ENCODE results near the gene PMF1. TPM values are rescaled to one million over a fixed set of nuclear protein-coding genes. Genes with fewer than 3 reads are reported as not detected.

The PMF1 gene
- total RNA-seq, 1 donor from 2014 or later: 57.0 TPM

DNA sequence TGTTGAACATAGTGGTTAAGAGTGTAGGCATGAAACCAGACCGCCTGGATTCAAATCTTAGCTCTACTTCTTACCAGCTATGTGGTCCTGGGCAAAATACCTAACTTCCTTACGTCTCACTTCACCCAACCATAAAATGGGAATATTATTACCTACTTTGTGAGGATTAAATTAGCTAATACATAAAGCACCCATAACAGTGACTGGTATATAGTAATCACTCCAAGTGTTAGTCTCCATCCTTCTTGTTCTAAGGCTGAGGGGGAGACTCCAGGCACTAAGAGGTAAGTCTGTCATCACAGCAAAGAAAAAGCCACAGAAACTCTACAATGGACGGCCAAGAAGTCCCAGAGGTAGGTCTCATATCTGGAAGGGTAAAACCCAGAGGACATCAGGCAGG is 67.0 kb downstream of the PMF1 start:
- Mint-ChIP-seq H3K27me3 (ENCODE audit: unreplicated experiment) (no peaks in the 10 kb centered on the region), H3K27ac (ENCODE audit: unreplicated experiment) (no peak overlapping the region), H3K4me3 (ENCODE audit: unreplicated experiment) (no peak overlapping the region), H3K4me1 (ENCODE audit: unreplicated experiment) (peaks cover 28% of the 10 kb centered on the region), H3K9me3 (ENCODE audit: unreplicated experiment) (no peaks in the 10 kb centered on the region), H3K36me3 (ENCODE audit: unreplicated experiment) (peaks cover 24% of the 10 kb centered on the region)
- TF ChIP-seq, protein P1, sequence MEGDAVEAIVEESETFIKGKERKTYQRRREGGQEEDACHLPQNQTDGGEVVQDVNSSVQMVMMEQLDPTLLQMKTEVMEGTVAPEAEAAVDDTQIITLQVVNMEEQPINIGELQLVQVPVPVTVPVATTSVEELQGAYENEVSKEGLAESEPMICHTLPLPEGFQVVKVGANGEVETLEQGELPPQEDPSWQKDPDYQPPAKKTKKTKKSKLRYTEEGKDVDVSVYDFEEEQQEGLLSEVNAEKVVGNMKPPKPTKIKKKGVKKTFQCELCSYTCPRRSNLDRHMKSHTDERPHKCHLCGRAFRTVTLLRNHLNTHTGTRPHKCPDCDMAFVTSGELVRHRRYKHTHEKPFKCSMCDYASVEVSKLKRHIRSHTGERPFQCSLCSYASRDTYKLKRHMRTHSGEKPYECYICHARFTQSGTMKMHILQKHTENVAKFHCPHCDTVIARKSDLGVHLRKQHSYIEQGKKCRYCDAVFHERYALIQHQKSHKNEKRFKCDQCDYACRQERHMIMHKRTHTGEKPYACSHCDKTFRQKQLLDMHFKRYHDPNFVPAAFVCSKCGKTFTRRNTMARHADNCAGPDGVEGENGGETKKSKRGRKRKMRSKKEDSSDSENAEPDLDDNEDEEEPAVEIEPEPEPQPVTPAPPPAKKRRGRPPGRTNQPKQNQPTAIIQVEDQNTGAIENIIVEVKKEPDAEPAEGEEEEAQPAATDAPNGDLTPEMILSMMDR (IDR thresholded peaks at IDR 0.05): no peak
- DNase-seq (ENCODE audit: extremely low spot score, unreplicated experiment): no peak

DNA sequence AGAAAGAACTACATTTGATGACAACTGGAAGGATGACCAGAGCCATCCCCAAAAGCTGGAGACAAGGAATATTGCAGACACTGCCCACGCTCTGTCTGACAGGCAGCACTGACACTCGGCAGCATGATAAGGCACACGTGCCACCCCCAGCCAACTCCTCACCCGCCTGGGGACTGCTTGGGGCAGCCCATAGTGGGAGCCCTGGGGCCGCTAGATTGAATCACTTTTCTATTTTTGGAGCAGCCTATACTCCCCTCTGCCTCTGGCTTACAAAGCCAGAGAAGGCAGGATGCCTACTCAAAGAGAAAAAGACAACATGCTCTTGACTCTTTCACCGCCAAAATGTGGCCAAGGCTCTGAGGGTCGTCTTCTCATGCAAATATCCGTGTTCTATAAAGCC is 68.5 kb downstream of the PMF1 start:
- no peaks in the 10 kb centered on the region for H3K9me3 Mint-ChIP-seq (ENCODE audit: unreplicated experiment)
- H3K4me3 Mint-ChIP-seq (ENCODE audit: unreplicated experiment): peak overlapping the region; percentile 86
- H3K27me3 Mint-ChIP-seq (ENCODE audit: unreplicated experiment): no peaks in the 10 kb centered on the region
- H3K27ac Mint-ChIP-seq (ENCODE audit: unreplicated experiment): peak overlapping the region; percentile 88
- DNase-seq (ENCODE audit: extremely low spot score, unreplicated experiment): no peak
- peaks cover 28% of the 10 kb centered on the region for H3K4me1 Mint-ChIP-seq (ENCODE audit: unreplicated experiment)
- peaks cover 16% of the 10 kb centered on the region for H3K36me3 Mint-ChIP-seq (ENCODE audit: unreplicated experiment)
- TF ChIP-seq, protein P1 (IDR thresholded peaks at IDR 0.05): no peak

DNA sequence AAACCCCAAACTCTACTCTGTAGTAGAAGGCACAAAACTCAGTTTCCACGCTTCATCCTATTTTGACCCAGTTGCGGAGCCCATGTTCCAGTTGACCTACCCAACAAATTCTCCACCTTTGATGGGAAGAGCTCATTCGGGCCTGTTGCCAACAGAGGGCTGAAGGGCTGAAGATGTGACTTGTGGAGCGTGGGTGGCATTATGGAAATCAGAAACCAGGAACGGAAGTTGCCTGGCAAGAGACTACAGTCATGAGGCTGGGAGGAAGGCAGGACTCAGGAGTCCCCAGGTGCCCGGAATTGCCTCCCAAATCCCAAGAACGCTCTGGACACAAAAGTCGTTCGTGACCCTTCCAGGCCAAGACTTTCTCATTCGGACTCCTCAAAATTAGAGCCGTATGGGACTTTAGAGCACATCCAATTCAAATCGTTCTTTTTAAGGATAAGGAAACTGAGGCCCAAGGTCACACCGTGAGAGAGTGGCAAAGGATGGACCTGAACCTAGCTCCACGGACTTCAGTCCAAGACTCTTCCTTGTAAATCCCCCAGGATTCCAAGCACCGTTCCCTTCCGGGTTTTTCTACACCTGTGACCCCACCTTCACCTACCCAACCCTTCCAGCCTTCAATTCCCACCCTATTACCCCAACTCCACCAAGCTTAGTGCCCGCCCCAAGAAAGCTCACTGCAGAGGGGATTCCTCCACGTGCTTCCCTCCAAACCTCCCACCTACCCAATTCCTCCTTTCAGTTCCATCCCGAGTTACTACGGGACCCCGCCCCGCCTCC is 69.1 kb downstream of the PMF1 start:
- peaks cover 28% of the 10 kb centered on the region for H3K4me1 Mint-ChIP-seq (ENCODE audit: unreplicated experiment)
- no peaks in the 10 kb centered on the region for H3K9me3 Mint-ChIP-seq (ENCODE audit: unreplicated experiment)
- H3K36me3 Mint-ChIP-seq (ENCODE audit: unreplicated experiment): peaks cover 13% of the 10 kb centered on the region
- H3K4me3 Mint-ChIP-seq (ENCODE audit: unreplicated experiment): peak overlapping the region; percentile 86
- H3K27ac Mint-ChIP-seq (ENCODE audit: unreplicated experiment): peak overlapping the region; percentile 88
- TF ChIP-seq, protein P1 (IDR thresholded peaks at IDR 0.05): no peak
- H3K27me3 Mint-ChIP-seq (ENCODE audit: unreplicated experiment): no peaks in the 10 kb centered on the region
- no peak for DNase-seq (ENCODE audit: extremely low spot score, unreplicated experiment)

DNA sequence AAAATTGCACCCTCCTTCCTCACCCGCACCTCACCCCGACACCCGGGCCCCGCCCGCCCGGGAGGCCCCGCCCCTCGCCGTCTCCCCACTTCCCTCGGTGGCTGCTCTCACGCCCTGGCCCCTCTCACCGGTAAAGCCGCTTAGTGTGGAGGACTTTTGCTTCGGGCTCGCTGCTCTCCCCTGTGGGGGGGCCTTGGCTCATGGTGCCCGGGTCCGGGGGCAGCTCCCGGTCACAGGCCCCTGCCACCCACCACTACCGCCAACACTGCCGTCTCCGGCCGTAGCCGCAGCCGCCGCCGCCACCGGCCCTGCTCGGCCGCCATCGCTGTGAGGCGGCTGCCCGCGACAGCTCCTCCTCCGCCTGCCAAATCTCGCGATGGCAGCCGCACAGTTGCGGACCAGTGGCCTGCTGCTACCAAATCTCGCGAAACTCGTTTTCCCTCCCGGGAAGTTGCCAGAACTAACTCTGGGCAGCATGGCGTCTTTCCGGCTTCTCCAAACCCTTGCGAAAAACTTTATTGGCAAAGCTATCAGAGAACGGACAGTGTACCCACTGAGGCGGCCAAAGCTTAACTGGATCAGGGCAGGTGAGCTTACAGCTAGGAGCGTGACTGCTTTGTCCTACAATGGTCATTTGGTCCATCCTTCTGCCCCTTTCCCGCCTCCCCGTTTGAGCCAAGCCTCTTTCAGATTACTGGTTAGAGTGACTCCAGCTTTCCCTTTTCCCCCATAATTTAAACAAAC is 69.8 kb downstream of the PMF1 start, which contains the start of gene SMG5:
TSS of gene SMG5 (minus strand) at position 347 of the 744 bp plus-strand sequence. CDS start at position 202, 145 bp downstream.
- TF ChIP-seq, protein P1 (IDR thresholded peaks at IDR 0.05): no peak
- Mint-ChIP-seq H3K27ac (ENCODE audit: unreplicated experiment) (peak within 1 kb of the TSS; percentile 88), H3K36me3 (ENCODE audit: unreplicated experiment) (peaks cover 10% of the 10 kb centered on the region), H3K4me1 (ENCODE audit: unreplicated experiment) (peaks cover 28% of the 10 kb centered on the region), H3K4me3 (ENCODE audit: unreplicated experiment) (peak within 1 kb of the TSS; percentile 86), H3K9me3 (ENCODE audit: unreplicated experiment) (no peaks in the 10 kb centered on the region), H3K27me3 (ENCODE audit: unreplicated experiment) (no peaks in the 10 kb centered on the region)
- DNase-seq (ENCODE audit: extremely low spot score, unreplicated experiment): peak; percentile 98

DNA sequence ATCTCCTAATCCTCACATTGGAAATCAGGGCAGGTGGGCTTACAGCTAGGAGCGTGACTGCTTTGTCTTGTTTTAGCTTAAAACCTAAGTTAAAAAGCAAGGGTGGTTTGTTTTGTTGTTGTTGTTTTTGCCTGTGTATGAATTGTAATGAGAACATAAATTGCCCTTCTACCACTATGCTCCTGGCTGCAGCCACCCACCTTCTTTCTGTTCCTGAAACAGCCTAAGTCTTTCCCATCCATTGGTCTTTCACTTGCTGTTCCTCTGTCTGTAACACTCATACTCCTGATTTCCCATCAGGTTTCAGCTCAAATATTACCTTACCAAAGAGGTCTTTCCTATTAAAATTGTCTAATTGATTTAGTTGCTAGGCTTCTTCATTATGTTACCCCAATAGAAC is 70.7 kb downstream of the PMF1 start:
- Mint-ChIP-seq H3K9me3 (ENCODE audit: unreplicated experiment) (no peaks in the 10 kb centered on the region), H3K4me3 (ENCODE audit: unreplicated experiment) (peak overlapping the region; percentile 86), H3K27me3 (ENCODE audit: unreplicated experiment) (no peaks in the 10 kb centered on the region), H3K27ac (ENCODE audit: unreplicated experiment) (peak overlapping the region; percentile 88), H3K36me3 (ENCODE audit: unreplicated experiment) (peaks cover 1% of the 10 kb centered on the region), H3K4me1 (ENCODE audit: unreplicated experiment) (peaks cover 28% of the 10 kb centered on the region)
- DNase-seq (ENCODE audit: extremely low spot score, unreplicated experiment): no peak
- TF ChIP-seq, protein P1 (IDR thresholded peaks at IDR 0.05): no peak

Data from osteocyte (in vitro differentiated cells).